Ovary (tissue), 3 donors: Measurements from ENCODE around the gene SPATA9.

Source experiments
- CTCF ChIP-seq, 3 donors: fragments of 450-650 bp in 2 of 3; fragments of 200-600 bp in 1 of 3; IDR thresholded peaks; one replicate each; pipeline versions ENCODE4 v1.5.1 to v1.8.0; 2016 to 2022; ENCODE audit warnings: antibody characterized with exemption in 3 of 3, mild to moderate bottlenecking in 1 of 3
- EP300 ChIP-seq: sonication (generic); formaldehyde crosslinking; IDR thresholded peaks from one replicate; pipeline ENCODE4 v1.6.1; 2017; ENCODE audit warnings: antibody characterized with exemption
- POLR2A ChIP-seq: fragments of 450-650 bp; IDR thresholded peaks from one replicate; pipeline ENCODE4 v1.6.1; 2017; ENCODE audit warnings: antibody characterized with exemption, mild to moderate bottlenecking, moderate library complexity
- donor health status: DM: no; HTN: no; CAD: no.

- TF ChIP-seq POLR2A (no peak), EP300 (no peak), CTCF (IDR thresholded peaks at IDR 0.05) (no peak)
These were observed 63.7 kb downstream of the SPATA9 start for GRCh38 chr5:95619096-95619495.
